ENCODE measurements around the gene MYO7A.

DNA sequence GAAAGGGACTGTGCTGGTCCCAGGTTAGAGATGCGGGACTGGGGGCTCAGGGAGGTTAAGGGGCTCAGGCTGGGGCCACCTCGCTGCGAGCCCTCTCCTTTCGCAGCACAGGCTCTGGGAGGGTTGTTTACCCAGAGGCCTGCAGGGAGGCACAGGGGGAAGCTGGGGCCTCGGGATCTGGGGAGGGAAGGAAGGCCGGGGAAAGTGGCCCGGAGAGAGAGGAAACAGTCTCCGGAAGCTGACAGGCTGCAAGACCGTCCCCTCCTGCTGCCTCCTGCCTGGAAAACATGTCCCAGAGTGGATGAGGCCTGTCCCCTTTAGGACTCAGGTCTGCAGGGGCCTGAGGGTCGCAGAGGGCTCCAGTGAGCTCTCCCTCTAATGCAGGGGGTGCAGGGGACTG lies 45.4 kb downstream of the MYO7A start:
- TF ChIP-seq, protein P1, sequence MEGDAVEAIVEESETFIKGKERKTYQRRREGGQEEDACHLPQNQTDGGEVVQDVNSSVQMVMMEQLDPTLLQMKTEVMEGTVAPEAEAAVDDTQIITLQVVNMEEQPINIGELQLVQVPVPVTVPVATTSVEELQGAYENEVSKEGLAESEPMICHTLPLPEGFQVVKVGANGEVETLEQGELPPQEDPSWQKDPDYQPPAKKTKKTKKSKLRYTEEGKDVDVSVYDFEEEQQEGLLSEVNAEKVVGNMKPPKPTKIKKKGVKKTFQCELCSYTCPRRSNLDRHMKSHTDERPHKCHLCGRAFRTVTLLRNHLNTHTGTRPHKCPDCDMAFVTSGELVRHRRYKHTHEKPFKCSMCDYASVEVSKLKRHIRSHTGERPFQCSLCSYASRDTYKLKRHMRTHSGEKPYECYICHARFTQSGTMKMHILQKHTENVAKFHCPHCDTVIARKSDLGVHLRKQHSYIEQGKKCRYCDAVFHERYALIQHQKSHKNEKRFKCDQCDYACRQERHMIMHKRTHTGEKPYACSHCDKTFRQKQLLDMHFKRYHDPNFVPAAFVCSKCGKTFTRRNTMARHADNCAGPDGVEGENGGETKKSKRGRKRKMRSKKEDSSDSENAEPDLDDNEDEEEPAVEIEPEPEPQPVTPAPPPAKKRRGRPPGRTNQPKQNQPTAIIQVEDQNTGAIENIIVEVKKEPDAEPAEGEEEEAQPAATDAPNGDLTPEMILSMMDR (IDR thresholded peaks at IDR 0.05): no peak
- TF ChIP-seq POLR2A (IDR thresholded peaks at IDR 0.05) (no peak), EP300 (IDR thresholded peaks at IDR 0.05) (no peak)

Measured in ovary (tissue), 3 donors.